Ovary (tissue), 9 donors: Measurements from ENCODE around the gene MPRIP. TPM values are rescaled to one million over a fixed set of nuclear protein-coding genes. Genes with fewer than 3 reads are reported as not detected.

ENCODE experiments used
- DNase-seq, 5 donors: peaks; one replicate each; pipeline ENCODE4 v3.0.0-alpha.2; 2019 to 2020
- H3K27ac ChIP-seq, 2 donors: fragments of 200-600 bp; one replicate each; pipeline versions ENCODE4 v1.5.1 to v1.8.0; 2019 to 2022
- H3K27me3 ChIP-seq: fragments of 200-600 bp; one replicate; pipeline ENCODE4 v1.8.0; 2022
- H3K36me3 ChIP-seq: fragments of 200-600 bp; sonication (generic); one replicate; pipeline ENCODE4 v1.5.1; 2019
- H3K4me1 ChIP-seq: one replicate; pipeline ENCODE4 v1.8.1; 2013; ENCODE audit warnings: mild to moderate bottlenecking, moderate library complexity; ENCODE audit not compliant: insufficient read depth
- H3K4me3 ChIP-seq: fragments of 200-600 bp; sonication (generic); one replicate; pipeline ENCODE4 v1.5.1; 2017
- H3K9me3 ChIP-seq, 2 donors: fragments of 200-600 bp in 1 of 2; sonication (generic) in 1 of 2; one replicate each; pipeline versions ENCODE4 v1.5.1 to v1.8.1; 2013 to 2019; ENCODE audit warnings: mild to moderate bottlenecking in 1 of 2, moderate library complexity in 1 of 2
- CTCF ChIP-seq, 3 donors: fragments of 450-650 bp in 2 of 3; fragments of 200-600 bp in 1 of 3; IDR thresholded peaks; one replicate each; pipeline versions ENCODE4 v1.5.1 to v1.8.0; 2016 to 2022; ENCODE audit warnings: antibody characterized with exemption in 3 of 3, mild to moderate bottlenecking in 1 of 3
- EP300 ChIP-seq: sonication (generic); formaldehyde crosslinking; IDR thresholded peaks from one replicate; pipeline ENCODE4 v1.6.1; 2017; ENCODE audit warnings: antibody characterized with exemption
- POLR2A ChIP-seq: fragments of 450-650 bp; IDR thresholded peaks from one replicate; pipeline ENCODE4 v1.6.1; 2017; ENCODE audit warnings: antibody characterized with exemption, mild to moderate bottlenecking, moderate library complexity
- WGBS, 3 donors: extraction: QIAGEN DNeasy Blood & Tissue Kit in 1 of 3; methylation state at CpG; one replicate each; pipeline versions ENCODE4 v1.1.5 to v1.1.7; 2013 to 2017; 5-methylcytosine and 5-hydroxymethylcytosine counted together
- intact Hi-C, 4 donors: fragments of 100-400 bp; cut with DNase I; formaldehyde crosslinking; loops; one replicate each; pipeline versions ENCODE4 v1.11.0 to v1.15.1; 2022 to 2023
- polyA plus RNA-seq, 2 donors: library from polyadenylated mRNA; stranded (reverse); fragments of 200-250 nt in 1 of 2; fragments of 350-450 nt in 1 of 2; fragmentation: Illumina TruSeq in 1 of 2; extraction: RNeasy Lipid Tissue Mini Kit (QIAGEN cat#74804) in 1 of 2; gene quantifications; one replicate each; pipeline ENCODE4 v1.2.3, GENCODE V29; 2013 to 2014
- total RNA-seq, 7 donors: library from RNA; depleted of rRNA in 2 of 7; stranded (reverse); fragments of >200 nt in 2 of 7; fragmentation: NEBNext Ultra II Directional in 3 of 7; extraction: Animal tissue kit (Norgen Biotek cat#: 25700) in 3 of 7; gene quantifications; one replicate each; pipeline versions ENCODE4 v1.1.0 to v1.2.4, GENCODE V29; 2016 to 2023
- donor health status: DM: no; HTN: no; CAD: no; lungs with moderate emphysema.
- donor health status: DM: no; HTN: no; CAD: no.
- donor health status: Bipolar disorder and iron deficiency.
- donor health status: DM: yes; HTN: yes; CAD: no.
- donor health status: DM: no; HTN: no; CAD: no.
- donor health status: DM: yes; HTN: yes; CAD: no.

The MPRIP gene
- total and polyA plus RNA-seq, 9 donors: 72.3 to 256 (median 202) TPM

GRCh38 chr17:17052462-17053221, 10.4 kb downstream of the MPRIP start:
- intact Hi-C loops: no loop called here
- H3K36me3 ChIP-seq: no peaks in the 10 kb centered on the region
- peak in 2 of 5 donors; percentile 14 to 37 for DNase-seq
- no peak overlapping the region for H3K4me3 ChIP-seq
- 32 to 49% (median 34%) methylated on average over 14 of the region's 14 CpGs for WGBS, 3 donors
- no peaks in the 10 kb centered on the region for H3K9me3 ChIP-seq
- peaks cover 36% of the 10 kb centered on the region for H3K4me1 ChIP-seq
- H3K27me3 ChIP-seq: no peaks in the 10 kb centered on the region
- TF ChIP-seq EP300: no peak
- TF ChIP-seq POLR2A: no peak
- TF ChIP-seq CTCF (IDR thresholded peaks at IDR 0.05): no peak
- H3K27ac ChIP-seq: peak overlapping the region in 1 of 2 donors; percentile 65

GRCh38 chr17:17053446-17054379, 11.5 kb downstream of the MPRIP start:
- TF ChIP-seq EP300 (no peak), POLR2A (no peak), CTCF (IDR thresholded peaks at IDR 0.05) (no peak)
- Histone ChIP-seq H3K4me1 (peaks cover 34% of the 10 kb centered on the region), H3K36me3 (no peaks in the 10 kb centered on the region), H3K9me3 (no peaks in the 10 kb centered on the region), H3K27me3 (no peaks in the 10 kb centered on the region), H3K4me3 (no peak overlapping the region), H3K27ac (peak overlapping the region in 1 of 2 donors; percentile 65)
- intact Hi-C loops: no loop called here
- WGBS, 3 donors: 75 to 82% (median 78%) methylated on average over 8 of the region's 8 CpGs
- peak in 1 of 5 donors; percentile 21 for DNase-seq

- peaks cover 34% of the 10 kb centered on the region for H3K4me1 ChIP-seq
- no peak overlapping the region for H3K4me3 ChIP-seq
- TF ChIP-seq POLR2A (no peak), CTCF (IDR thresholded peaks at IDR 0.05) (no peak), EP300 (no peak)
- peak in 1 of 5 donors; percentile 3 for DNase-seq
- no peaks in the 10 kb centered on the region for H3K9me3 ChIP-seq
- WGBS, 3 donors: 92 to 97% (median 94%) methylated on average over 4 of the region's 4 CpGs
- H3K27me3 ChIP-seq: no peaks in the 10 kb centered on the region
- no peak overlapping the region for H3K27ac ChIP-seq
- intact Hi-C loops: no loop called here
- H3K36me3 ChIP-seq: no peaks in the 10 kb centered on the region
Observed at GRCh38 chr17:17054636-17055035, 12.4 kb downstream of the MPRIP start.

- peak in 2 of 5 donors; percentile 16 to 23 for DNase-seq
- H3K27me3 ChIP-seq: no peaks in the 10 kb centered on the region
- H3K9me3 ChIP-seq: no peaks in the 10 kb centered on the region
- TF ChIP-seq POLR2A: no peak
- TF ChIP-seq EP300: no peak
- no peak for TF ChIP-seq CTCF (IDR thresholded peaks at IDR 0.05)
- peaks cover 36% of the 10 kb centered on the region for H3K4me1 ChIP-seq
- WGBS, 3 donors: 72 to 76% (median 75%) methylated on average over 16 of the region's 16 CpGs
- no peak overlapping the region for H3K4me3 ChIP-seq
- no peaks in the 10 kb centered on the region for H3K36me3 ChIP-seq
- intact Hi-C loops: no loop called here
- no peak overlapping the region for H3K27ac ChIP-seq
Observed at GRCh38 chr17:17055286-17056155, 13.3 kb downstream of the MPRIP start.
